IPS DF 4.7 (cell line): ENCODE measurements around the gene IL5RA.

ENCODE experiments used
- DNase-seq: peaks from one replicate; pipeline ENCODE4 v3.0.0-alpha.2; 2013; ENCODE audit warnings: low spot score; ENCODE audit errors: extremely low read depth

The IL5RA gene

DNA sequence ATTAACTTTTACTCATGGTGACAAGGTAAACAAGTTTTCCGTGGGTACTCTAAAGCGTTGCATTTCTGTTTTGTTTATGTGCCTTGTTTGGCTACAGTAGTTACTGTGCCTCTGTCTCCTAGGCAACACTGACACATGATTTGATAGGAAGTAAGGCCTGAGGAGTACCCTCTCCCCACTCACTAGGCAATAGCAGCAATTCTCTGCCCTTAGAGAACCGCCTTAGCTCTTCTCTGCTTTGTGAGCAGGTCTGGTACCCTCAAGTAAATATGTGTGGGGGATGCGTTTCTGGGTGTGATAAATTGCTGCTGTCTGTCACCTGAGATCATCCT, at the start of gene IL5RA:
Gene IL5RA (minus strand): TSS at position 76 of the 332 bp plus-strand sequence. CDS start 5,390 bp downstream, outside the sequence.
- DNase-seq: no peak

DNA sequence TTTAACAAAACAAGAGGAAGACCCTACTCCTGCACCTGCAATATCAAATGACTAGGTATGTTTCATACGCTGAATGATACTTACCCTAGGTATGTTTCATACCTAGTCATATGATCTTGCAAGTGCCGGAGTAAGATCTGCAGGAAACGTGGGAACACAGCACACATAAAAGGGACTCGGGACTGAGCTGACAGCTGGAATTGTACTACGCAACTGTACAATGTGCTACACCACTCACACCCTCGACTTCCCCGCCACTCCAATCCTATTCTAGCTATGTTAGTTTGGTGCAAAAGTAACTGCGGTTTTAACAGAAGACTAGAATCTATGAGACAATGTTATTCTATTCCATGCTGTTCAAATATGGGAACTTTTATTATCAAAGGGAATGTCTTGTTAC, 47.3 kb upstream of the IL5RA start:
- DNase-seq: no peak

GRCh38 chr3:3154879-3155610, 44.9 kb upstream of the IL5RA start:
- no peak for DNase-seq

DNA sequence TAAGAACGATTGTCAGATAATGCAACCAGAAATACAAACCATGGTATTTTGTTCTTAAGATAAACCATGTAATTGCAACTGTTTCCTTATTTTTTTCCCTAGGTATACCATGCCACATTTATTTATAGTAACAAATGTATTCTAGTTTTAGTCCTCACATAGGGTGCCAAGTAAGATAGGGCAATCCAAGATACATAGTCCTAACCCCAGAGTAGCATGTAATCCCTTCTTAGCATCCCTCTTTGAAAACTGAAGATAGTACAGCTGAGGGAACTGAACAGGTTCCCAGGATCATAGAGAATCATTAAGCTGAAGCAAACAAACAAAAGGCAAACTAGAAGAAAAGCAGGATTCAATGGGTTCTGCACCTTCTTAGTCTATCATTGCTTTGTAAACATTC, 41.3 kb upstream of the IL5RA start:
- DNase-seq: no peak

GRCh38 chr3:3149560-3149959, 39.4 kb upstream of the IL5RA start:
- DNase-seq: no peak

GRCh38 chr3:3145831-3146230, 35.7 kb upstream of the IL5RA start:
- DNase-seq: no peak

- no peak for DNase-seq
Measured at GRCh38 chr3:3141939-3142338, 31.8 kb upstream of the IL5RA start.

DNA sequence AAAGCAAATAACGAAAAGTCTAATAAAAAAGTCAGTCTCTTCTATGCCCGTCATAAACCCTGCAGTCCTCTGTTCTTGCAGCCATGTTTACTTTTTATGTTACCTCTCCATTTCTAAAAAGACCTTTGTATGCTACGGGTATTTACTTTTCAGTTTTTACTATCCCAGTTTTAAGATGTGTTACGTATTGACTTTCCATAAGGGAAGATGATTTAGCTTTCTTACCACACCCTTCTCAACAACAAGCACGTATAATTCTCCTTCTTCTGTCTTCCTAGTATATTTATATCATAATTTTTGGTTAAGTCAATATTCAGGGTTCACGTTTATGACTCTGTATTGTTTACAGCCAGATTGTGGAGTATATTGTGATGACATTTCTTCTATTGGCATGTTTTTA, 27.4 kb upstream of the IL5RA start:
- DNase-seq: no peak

GRCh38 chr3:3134750-3135448, 24.7 kb upstream of the IL5RA start:
- no peak for DNase-seq

GRCh38 chr3:3133500-3133899, 23.3 kb upstream of the IL5RA start:
- DNase-seq: no peak

DNA sequence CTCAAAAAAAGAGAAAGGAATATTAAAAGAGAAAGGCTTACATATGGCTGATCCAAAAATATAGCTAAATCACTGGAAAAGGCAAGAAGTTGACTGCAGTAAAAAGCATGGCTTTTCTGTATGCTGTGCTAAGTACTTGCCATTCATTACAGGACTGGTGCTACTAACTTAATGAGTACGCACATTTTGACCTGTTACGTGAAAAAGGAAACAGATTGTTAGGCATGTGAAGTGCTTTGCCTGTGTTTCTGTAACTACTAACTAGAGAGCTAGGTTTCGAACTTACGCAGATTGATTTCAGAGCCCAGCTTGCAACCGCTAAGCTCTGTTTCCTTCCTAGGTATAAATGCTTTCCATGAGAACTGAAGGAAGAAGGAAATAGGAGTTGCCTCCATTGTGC, 19.4 kb upstream of the IL5RA start:
- no peak for DNase-seq

DNA sequence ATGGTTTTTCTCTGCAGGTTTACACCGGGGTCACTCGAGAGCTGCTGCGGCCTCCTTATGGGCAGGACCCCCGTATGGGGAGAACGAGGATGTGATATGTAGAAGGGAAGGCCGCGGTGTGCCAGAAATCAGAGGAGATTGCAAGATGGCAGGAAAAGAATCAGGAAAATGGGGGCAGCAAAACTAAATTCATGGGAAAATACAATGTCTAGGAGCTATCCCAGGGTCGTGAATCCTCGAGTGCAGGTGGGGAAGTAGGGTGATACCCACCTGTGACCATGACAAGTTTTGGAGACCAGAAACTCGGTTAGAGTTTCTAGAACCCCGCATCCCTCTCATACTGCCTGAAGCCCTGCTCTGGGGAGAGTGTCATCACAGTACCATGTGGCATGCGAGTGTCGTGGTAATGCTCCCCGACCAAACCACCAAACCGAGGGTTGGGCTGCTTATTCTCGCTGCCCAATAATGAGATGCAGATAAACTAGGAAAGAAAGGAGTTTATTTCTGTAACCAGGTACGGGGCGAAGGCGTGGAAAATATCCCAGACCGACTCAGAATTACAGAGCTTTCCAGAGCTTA, 17.3 kb upstream of the IL5RA start:
- DNase-seq: no peak

DNA sequence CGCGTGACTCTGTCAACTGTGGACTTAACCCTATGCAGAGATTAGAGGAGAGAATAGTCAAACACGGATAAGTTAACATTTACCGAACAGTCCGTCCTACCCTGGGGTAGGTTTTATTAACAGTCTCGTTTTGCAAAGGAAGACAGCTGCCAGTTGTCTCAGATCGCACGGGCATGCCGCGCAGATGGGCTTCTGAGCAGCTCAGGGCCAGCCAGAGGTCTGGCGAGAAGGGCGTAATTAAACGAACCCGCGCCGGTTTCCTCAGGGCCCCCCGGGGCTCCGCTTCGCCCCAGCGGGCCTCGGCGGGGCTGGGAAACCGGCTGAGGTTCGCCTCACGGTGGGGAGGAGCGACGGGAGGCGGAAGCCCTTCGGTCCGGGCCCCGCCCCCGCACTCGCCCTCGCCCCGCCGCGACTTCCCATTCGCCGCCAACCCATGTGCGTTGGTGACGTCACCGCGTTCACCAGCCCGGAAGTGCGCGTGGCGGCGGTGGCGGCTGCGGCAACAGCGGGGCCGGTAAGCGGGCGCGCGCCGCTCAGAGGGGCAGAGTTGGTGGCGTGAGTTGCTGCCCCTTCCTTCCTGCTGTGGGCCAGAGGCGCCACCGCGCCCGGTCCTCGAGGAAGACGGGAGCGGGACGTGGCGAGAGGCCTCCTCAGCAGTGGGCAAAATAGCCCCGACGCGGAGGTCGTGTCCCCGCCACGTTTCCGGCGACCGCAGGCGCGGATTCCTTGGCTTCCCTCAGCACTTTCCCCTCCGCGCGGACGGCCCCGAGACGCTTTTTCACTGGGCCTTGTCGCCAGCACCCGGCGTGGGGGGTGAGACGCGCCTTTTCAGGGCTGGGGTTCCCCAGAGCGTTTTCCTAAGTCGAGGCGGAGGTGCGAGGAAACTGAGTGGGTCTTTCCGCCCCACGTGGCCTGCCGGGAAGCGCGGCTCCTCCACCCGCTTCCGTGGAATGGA, 16.6 kb upstream of the IL5RA start, which contains the start of gene TRNT1:
Gene TRNT1 (plus strand): TSS at position 464 of the 955 bp plus-strand sequence. CDS start 2,101 bp downstream, outside the sequence.
- DNase-seq: peak; percentile 56

GRCh38 chr3:3125977-3126376, 15.8 kb upstream of the IL5RA start:
- DNase-seq: no peak

DNA sequence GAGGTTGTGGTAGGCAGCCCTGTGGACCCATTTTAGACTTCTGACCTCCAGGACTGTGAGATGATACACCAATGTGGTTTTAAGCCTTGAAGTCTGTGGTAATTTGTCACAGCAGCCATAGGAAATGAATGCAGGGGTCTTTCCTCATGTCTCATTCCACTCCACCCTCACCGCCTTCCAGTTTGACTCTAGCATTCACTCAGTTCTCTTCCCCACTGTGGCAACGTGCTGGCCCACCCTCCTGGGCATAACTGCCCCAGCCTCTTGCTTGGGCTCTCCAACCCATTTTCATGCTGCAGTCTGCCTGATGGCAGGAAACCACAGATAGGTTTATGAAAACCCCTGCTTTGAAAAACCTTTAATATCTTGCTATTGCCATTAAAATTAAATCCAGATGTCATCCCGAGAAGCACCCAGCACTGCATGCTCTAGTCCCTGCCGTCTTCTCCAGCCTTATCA, 9.2 kb upstream of the IL5RA start:
- DNase-seq: no peak

- DNase-seq: no peak
Measured at GRCh38 chr3:3117651-3118050, 7.5 kb upstream of the IL5RA start.

DNA sequence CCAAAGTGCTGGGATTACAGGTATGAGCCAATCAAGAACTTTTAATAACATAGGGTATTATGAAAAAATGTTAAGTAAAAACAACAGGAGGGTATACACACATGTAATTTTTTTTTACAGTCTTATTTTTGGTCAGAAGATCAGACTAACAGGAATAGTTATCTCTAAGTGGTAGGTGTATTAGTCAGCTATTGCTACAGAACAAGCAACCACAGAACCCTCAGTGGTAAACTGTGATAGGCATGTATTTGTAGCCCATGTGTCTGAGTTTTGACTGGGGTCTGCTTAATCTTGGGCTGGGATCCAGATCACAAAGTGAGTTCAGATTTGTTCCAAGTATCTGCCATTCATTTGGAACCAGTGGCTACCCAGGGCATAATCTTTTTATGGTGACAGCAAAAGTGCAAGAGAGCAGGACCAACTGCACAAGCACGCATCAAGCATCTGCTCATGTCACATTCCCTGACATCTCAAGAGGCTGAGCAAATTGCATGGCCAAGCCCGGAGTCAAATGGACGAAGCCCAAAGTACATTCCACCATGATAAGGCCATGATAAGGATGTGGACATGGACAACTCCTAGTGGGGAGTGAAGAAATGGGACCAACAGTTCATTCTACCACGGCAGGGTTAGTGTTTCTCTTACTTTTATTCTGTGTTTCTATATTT, 3.0 kb upstream of the IL5RA start:
- DNase-seq: no peak

GRCh38 chr3:3110749-3111361, 681 bp upstream of the IL5RA start:
- DNase-seq: no peak

- no peak for DNase-seq
Measured at GRCh38 chr3:3109407-3110298, 521 bp downstream of the IL5RA start.
